Measurements from ENCODE around the gene SORCS1.

DNA sequence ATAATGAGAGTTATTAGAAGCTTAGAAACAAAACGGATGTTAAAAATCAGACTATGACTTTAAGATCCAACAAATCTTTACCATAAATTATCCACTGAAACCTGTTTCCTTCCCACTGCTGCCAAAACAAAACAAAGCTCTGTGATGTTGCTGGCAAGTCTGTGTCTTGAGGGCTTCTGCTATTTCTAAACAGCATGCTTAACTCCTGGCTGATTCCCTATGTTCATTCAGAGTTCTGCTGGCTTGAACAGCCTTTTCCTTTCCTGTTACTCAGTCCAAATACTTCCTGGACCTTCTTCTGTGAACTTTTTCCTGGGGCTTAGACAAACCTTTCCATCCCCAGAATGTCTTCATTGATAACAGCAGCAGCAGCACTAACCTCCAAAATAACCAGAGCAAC, 448.1 kb downstream of the SORCS1 start:
- TF ChIP-seq, protein P1, sequence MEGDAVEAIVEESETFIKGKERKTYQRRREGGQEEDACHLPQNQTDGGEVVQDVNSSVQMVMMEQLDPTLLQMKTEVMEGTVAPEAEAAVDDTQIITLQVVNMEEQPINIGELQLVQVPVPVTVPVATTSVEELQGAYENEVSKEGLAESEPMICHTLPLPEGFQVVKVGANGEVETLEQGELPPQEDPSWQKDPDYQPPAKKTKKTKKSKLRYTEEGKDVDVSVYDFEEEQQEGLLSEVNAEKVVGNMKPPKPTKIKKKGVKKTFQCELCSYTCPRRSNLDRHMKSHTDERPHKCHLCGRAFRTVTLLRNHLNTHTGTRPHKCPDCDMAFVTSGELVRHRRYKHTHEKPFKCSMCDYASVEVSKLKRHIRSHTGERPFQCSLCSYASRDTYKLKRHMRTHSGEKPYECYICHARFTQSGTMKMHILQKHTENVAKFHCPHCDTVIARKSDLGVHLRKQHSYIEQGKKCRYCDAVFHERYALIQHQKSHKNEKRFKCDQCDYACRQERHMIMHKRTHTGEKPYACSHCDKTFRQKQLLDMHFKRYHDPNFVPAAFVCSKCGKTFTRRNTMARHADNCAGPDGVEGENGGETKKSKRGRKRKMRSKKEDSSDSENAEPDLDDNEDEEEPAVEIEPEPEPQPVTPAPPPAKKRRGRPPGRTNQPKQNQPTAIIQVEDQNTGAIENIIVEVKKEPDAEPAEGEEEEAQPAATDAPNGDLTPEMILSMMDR (IDR thresholded peaks at IDR 0.05), result no peak
- TF ChIP-seq POLR2A (IDR thresholded peaks at IDR 0.05), result no peak

All from right lobe of liver (tissue), 4 donors.